GM18498 (cell line): Measurements from ENCODE around the gene ACAT2.
"Not testable (repeated sequence)": the region's sequence is repeated elsewhere in the genome, so short reads cannot be mapped to it uniquely, and the experiment has no call there.

Source experiments
- ATAC-seq: cut with Tn5 transposase; IDR thresholded peaks from one replicate; pipeline ENCODE4 v1.9.1; 2021; ENCODE audit warnings: mild to moderate bottlenecking, moderate library complexity; ENCODE audit not compliant: unreplicated experiment

The ACAT2 gene

GRCh38 chr6:159762681-159763293, 942 bp downstream of the ACAT2 start:
- ATAC-seq, result peak; percentile 9

GRCh38 chr6:159766906-159767305, 5.1 kb downstream of the ACAT2 start:
- ATAC-seq, result no peak

- no peak for ATAC-seq
Observed at GRCh38 chr6:159769470-159769869, 7.6 kb downstream of the ACAT2 start.

DNA sequence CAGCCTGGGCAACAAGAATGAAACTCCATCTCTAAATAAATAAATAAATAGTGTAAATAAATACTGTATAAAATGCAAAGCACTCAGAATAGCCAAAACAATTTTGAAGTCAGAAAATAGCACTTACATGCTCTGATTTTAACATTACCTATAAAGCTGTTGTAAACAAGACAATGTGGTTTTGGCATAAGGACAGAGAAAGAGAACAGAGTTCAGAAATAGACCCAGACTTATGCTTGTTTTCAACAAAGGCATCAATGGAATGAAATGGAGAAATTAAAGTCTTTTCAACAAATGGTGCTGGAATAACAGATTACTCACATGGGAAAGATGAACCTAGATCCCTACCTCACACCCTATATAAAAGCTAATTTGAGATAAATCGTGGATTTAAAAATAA, 10.4 kb downstream of the ACAT2 start:
- no peak for ATAC-seq

DNA sequence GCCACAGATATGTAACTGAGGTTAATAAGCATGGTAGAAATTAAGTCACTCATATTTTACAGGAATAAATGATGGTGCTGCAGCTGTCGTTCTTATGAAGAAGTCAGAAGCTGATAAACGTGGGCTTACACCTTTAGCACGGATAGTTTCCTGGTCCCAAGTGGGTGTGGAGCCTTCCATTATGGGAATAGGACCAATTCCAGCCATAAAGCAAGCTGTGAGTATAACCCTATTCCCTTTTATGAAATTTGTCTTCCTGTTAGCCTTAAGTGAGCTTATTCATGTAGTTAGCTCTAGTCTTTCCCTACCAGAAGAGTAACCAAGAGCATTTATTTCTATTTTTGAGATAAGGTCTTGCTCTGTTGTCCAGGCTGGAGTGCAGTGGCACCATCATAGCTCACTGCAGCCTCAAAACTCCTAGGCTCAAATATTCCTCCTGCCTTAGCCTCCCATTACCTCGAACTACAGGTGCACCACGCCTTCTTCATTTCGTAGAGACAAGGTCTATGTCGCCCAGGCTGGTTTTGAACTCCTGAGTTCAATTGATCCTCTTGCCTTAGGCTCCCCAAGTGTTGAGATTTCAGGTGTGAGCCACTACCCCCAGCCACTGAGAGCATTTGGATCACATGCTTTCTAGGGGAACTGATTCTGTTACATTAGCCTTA, 15.5 kb downstream of the ACAT2 start:
- no peak for ATAC-seq

DNA sequence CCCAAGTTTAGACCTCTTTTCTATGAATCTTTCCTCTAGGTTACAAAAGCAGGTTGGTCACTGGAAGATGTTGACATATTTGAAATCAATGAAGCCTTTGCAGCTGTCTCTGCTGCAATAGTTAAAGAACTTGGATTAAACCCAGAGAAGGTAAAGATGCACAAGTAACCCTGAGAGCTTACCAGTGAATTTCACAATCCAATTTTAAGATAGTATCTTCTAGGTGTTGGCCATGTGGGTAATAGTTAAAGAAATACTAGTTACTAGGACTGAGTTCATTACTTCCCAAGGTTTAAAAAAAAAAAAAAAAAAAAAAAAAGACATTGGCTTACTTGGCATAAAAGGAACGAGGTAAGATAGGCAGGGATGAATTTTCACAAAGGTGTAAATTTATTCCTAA, 16.3 kb downstream of the ACAT2 start:
- ATAC-seq, result no peak

GRCh38 chr6:159778542-159779103, 16.8 kb downstream of the ACAT2 start:
- no peak for ATAC-seq

DNA sequence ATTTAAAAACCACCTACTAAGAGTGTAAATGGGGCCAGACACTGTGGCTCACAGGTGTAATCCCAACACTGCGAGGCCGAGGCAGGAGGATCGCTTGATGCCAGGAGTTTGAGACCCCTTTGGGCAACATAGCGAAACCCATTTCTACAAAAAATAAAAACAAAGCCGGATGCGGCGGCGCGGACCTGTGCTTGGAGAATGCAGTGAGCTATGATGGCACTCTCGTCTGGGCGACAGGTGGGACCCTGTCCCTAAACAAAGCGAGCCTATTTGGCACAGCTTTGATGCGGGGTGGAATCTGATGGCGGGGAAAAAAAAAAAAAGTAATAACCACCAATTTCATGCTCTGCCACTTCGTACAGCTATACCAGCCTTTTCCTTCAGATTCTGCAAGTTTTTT, 26.4 kb downstream of the ACAT2 start:
- no peak for ATAC-seq

GRCh38 chr6:159788753-159789376, 27.0 kb downstream of the ACAT2 start:
- peak; percentile 0 for ATAC-seq

GRCh38 chr6:159789377-159790148, 27.7 kb downstream of the ACAT2 start, which contains the start of gene TCP1:
TSS of gene TCP1 (minus strand) at chr6:159789602. CDS start at chr6:159789468, 134 bp downstream.
- ATAC-seq, result peak; percentile 77

DNA sequence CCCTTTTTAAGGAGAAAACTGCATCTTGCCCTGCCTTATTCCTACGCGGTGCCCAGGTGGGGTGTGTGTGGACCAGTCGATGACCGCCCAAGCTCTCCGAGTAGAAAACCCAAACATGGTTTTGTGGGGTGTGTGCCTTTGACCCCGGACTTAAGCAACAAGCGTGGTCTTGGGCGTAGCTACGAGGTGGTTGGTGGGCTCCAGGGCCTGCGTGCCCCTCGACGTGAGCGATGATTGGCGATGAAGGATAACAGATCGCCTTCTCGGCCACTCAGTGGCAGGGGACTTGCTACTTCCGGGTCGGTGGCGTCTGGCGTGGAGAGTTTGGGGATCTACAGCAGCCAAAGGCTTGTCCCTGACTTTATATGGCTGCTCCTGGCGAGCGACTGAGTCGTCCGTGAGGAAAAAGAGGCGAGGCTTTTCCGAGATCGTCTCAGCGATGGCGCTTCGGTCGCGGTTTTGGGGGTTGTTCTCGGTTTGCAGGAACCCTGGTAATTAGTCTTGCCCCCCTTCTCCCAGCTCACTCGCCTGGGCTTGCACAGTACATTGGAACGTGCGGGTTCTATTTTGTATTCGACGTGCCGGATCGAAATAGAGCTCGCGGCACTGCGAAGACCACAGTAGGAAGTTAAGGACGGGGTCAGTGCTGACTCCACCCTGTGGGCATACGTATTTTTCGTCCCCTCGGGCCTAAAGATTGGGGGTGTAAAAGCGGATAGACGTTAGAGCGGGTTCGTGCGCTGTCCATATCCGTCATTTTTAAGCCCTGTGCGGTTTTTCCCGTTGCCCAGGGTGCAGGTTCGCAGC, 28.5 kb downstream of the ACAT2 start, which contains the start of gene MRPL18:
Gene MRPL18, plus strand, starts transcription at position 319 of the 807 bp plus-strand sequence. Its CDS starts 121 bp downstream, at position 440.
- peak; percentile 84 for ATAC-seq

DNA sequence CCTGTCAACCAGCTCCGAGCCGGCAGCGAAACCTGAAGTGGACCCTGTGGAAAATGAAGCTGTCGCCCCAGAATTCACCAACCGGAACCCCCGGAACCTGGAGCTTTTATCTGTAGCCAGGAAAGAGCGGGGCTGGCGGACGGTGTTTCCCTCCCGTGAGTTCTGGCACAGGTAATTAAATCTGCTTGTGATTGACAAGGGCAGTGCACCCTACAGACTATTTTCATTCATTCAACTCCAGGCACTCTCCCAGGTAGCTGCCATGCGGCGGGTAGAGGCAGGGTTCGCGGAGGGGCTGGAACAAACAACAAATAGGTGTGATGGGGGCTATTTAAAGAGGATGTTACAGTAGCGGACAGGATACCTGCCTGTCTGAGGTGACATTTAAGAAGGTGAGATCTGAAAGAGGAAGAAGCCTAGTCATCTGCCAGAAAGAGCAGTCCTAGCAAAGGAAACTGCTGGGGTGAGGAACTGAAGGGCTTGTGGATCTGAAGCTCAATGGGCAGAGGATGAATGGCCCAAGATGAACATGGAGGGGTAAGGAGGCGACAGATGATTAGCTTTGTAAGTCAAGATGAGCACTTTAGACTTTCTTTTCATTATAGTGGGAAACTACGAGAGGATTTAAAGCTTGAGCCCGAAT, 29.2 kb downstream of the ACAT2 start:
- no peak for ATAC-seq

DNA sequence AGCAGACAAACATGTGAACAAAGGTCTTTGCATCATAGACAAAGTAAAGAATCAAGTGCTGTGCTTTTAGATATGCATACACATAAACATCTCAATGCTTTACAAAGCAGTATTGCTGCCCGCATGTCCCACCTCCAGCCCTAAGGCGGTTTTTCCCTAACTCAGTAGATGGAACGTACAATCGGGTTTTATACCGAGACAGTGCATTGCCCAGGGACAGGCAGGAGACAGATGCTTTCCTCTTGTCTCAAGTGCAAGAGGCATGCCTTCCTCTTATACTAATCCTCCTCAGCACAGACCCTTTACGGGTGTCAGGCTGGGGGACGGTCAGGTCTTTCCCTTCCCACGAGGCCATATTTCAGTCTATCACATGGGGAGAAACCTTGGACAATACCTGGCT, 33.1 kb downstream of the ACAT2 start:
- ATAC-seq, result not testable (repeated sequence)

DNA sequence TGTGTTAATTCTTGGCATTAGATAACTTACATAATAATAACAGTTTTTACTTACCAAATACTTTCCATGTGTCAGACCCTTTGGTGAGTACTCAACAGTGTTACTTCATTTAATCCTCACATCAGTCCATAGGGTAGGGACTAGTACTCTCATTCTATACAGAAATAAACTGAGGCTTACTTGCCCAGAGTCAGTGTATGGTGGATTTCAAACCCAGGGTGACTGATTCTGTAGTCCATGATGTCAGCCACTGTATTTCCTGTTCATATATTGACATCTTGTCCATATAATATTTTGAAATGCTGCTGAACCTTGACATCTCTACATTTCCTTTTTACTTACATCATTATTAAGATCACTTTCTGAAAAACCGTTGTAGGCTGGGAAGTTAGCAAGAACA, 35.7 kb downstream of the ACAT2 start:
- ATAC-seq, result no peak

GRCh38 chr6:159800141-159800865, 38.5 kb downstream of the ACAT2 start, which contains the start of gene PNLDC1:
TSS of gene PNLDC1 (plus strand) at chr6:159800276. CDS start at chr6:159800308, 32 bp downstream.
- no peak for ATAC-seq

- ATAC-seq, result no peak
Observed at GRCh38 chr6:159801935-159802334, 40.1 kb downstream of the ACAT2 start.

DNA sequence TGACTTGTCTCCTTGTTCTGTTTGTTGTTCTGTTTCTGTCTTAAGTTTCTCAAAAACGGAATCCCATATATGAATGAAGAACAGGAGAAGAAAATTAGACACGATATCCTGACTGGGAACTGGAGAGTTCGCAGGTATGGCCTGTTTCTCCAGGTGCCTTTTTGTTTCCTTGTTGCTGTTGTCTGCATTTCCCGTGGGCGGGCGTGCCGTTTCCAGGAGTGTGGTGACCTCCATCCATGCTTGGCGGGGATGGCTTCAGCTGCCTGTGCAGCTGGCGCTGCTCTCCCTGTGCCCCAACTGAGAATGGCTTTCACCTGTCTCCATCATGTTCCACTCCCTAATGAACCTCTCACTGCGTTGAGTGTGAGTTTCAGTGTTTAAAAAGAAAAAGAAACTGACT, 42.7 kb downstream of the ACAT2 start:
- no peak for ATAC-seq

DNA sequence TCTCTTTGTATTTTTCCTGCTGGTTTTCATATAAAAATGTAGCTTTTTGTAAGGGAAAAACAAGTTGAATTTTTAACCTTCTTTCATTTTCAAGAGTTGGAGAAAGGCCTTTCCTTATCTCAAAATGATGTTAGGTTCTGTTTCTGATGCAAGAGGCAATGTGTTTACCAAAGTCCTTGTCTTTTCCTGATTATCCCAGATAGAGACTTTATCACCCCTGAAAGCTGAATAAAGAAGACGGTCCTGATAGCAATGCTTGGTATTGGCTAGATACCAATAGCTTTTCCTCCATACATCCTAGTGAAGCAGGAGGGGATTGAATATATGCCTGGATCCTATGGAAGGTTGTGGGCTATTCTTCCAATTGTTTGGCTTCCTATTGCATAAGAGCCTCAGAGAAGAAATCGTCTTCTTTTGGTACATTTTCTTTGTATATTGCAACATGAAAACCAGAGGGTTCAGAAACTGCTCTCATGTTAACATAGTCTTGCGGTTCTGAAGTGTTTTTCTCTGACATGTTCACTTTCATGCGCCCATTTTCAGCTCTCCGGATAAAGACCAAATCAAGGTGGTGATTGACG, 43.7 kb downstream of the ACAT2 start:
- no peak for ATAC-seq
